IMR-90 (cell line): Measurements from ENCODE around the gene APOB. TPM values are rescaled to one million over a fixed set of nuclear protein-coding genes. Genes with fewer than 3 reads are reported as not detected.

Experiments
- ATAC-seq: fragments of 200-7000 bp; cut with Tn5 transposase; 2 replicates; pipeline ENCODE4 v1.9.1; 2020; ENCODE audit warnings: low read depth, mild to moderate bottlenecking, moderate library complexity
- BruUV-seq: library from RNA; stranded (reverse); fragments of 400-500 nt; replicated peaks from 2 replicates; lab custom pipeline; 2021; lab: Mats Ljungman, UMichigan
- CTCF ChIA-PET: fragments of 300-600 bp; formaldehyde crosslinking; extraction: SDS; loops from one replicate; lab custom pipeline; 2021; ENCODE audit warnings: antibody characterized with exemption; lab: Yijun Ruan, JAX
- POLR2A ChIA-PET: fragments of 300-600 bp; sonication (Branson Sonifier 250); formaldehyde crosslinking; loops from one replicate; lab custom pipeline; 2022; ENCODE audit warnings: antibody characterized with exemption; ENCODE audit not compliant: unreplicated experiment; lab: Charles Lee
- DNase-seq: peaks from one replicate; pipeline ENCODE4 v3.0.0; 2013
- H2AFZ ChIP-seq: replicated peaks from 2 replicates; pipeline ENCODE3; 2013; ENCODE audit warnings: low read length, mild to moderate bottlenecking; ENCODE audit not compliant: poor library complexity
- H2AK5ac ChIP-seq: 2 replicates; pipeline ENCODE4 v1.6.1; 2013; ENCODE audit warnings: low read depth, low read length, inconsistent platforms
- H2AK9ac ChIP-seq: replicated peaks from 2 replicates; pipeline ENCODE3; 2013; ENCODE audit warnings: mild to moderate bottlenecking, low read depth, low read length, moderate library complexity; ENCODE audit not compliant: poor library complexity
- H2BK120ac ChIP-seq: 2 replicates; pipeline ENCODE4 v1.6.1; 2013; ENCODE audit warnings: low read depth, low read length, inconsistent platforms
- H2BK15ac ChIP-seq: 3 replicates; pipeline ENCODE4 v1.6.1; 2013; ENCODE audit warnings: low read depth, low read length, inconsistent platforms
- H2BK20ac ChIP-seq: 2 replicates; pipeline ENCODE4 v1.6.1; 2013; ENCODE audit warnings: low read depth, mild to moderate bottlenecking, inconsistent platforms, low read length, moderate library complexity
- H2BK5ac ChIP-seq: 2 replicates; pipeline ENCODE4 v1.6.1; 2013; ENCODE audit warnings: mild to moderate bottlenecking, low read depth, low read length, inconsistent platforms; ENCODE audit not compliant: poor library complexity, severe bottlenecking
- H3K14ac ChIP-seq: replicated peaks from 2 replicates; pipeline ENCODE4 v1.6.1; 2013; ENCODE audit warnings: low read depth, low read length, inconsistent platforms
- H3K18ac ChIP-seq: 2 replicates; pipeline ENCODE4 v1.6.1; 2013; ENCODE audit warnings: low read depth, low read length, control low read depth
- H3K23ac ChIP-seq: 2 replicates; pipeline ENCODE4 v1.6.1; 2013; ENCODE audit warnings: low read depth, low read length, inconsistent platforms
- H3K27ac ChIP-seq: 2 replicates; pipeline ENCODE4 v1.5.1; 2013; ENCODE audit warnings: mild to moderate bottlenecking, control low read depth, low read length; ENCODE audit not compliant: insufficient read depth
- H3K27me3 ChIP-seq: 2 replicates; pipeline ENCODE4 v1.6.1; 2013; ENCODE audit warnings: low read length; ENCODE audit not compliant: control insufficient read depth, insufficient read depth
- H3K36me3 ChIP-seq: 2 replicates; pipeline ENCODE4 v1.6.1; 2013; ENCODE audit warnings: low read length, mixed read lengths; ENCODE audit not compliant: control insufficient read depth, insufficient read depth
- H3K4ac ChIP-seq: 2 replicates; pipeline ENCODE4 v1.6.1; 2013; ENCODE audit warnings: low read depth, low read length, inconsistent platforms
- H3K4me1 ChIP-seq: 2 replicates; pipeline ENCODE4 v1.6.1; 2013; ENCODE audit warnings: low read length, mixed read lengths; ENCODE audit not compliant: control insufficient read depth, insufficient read depth
- H3K4me2 ChIP-seq: 2 replicates; pipeline ENCODE4 v1.6.1; 2013; ENCODE audit warnings: low read depth, mild to moderate bottlenecking, control low read depth, low read length, moderate library complexity
- H3K4me3 ChIP-seq: 2 replicates; pipeline ENCODE4 v1.5.1; 2013; ENCODE audit warnings: low read depth, mild to moderate bottlenecking, control low read depth, low read length, moderate library complexity; ENCODE audit not compliant: insufficient read depth
- H3K56ac ChIP-seq: 2 replicates; pipeline ENCODE4 v1.6.1; 2013; ENCODE audit warnings: low read length, inconsistent platforms; ENCODE audit not compliant: insufficient read depth; ENCODE audit errors: extremely low read depth
- H3K79me1 ChIP-seq, 2 experiments: 2 replicates each; pipeline ENCODE4 v1.6.1; 2013; ENCODE audit warnings: low read length in 2 of 2, inconsistent platforms in 1 of 2, low read depth in 1 of 2
- H3K9ac ChIP-seq: 2 replicates; pipeline ENCODE4 v1.6.1; 2013; ENCODE audit warnings: low read depth, low read length, control low read depth
- H3K9me1 ChIP-seq: 2 replicates; pipeline ENCODE4 v1.6.1; 2013; ENCODE audit warnings: low read length, inconsistent platforms; ENCODE audit not compliant: insufficient read depth
- H3K9me3 ChIP-seq: 2 replicates; pipeline ENCODE4 v1.6.1; 2013; ENCODE audit warnings: low read length; ENCODE audit not compliant: control insufficient read depth, insufficient read depth
- H4K20me1 ChIP-seq: 2 replicates; pipeline ENCODE4 v1.6.1; 2013; ENCODE audit warnings: low read length, inconsistent platforms; ENCODE audit not compliant: insufficient read depth
- H4K5ac ChIP-seq: 2 replicates; pipeline ENCODE4 v1.6.1; 2013; ENCODE audit warnings: mild to moderate bottlenecking, low read depth, low read length, control low read depth
- H4K8ac ChIP-seq, 2 experiments: 2 replicates each; pipeline ENCODE4 v1.6.1; 2013; ENCODE audit warnings: low read depth in 2 of 2, low read length in 2 of 2, control low read depth in 1 of 2, inconsistent platforms in 1 of 2
- H4K91ac ChIP-seq: 2 replicates; pipeline ENCODE4 v1.6.1; 2013; ENCODE audit warnings: low read depth, low read length, inconsistent platforms; ENCODE audit not compliant: insufficient read depth
- CTCF ChIP-seq: conservative IDR thresholded peaks from 2 replicates; pipeline ENCODE4 v1.5.1; 2012; ENCODE audit warnings: mild to moderate bottlenecking, low read depth, low read length, improper control_type of control experiment
- POLR2A ChIP-seq: IDR thresholded peaks from 2 replicates; pipeline ENCODE4 v1.6.1; 2012; ENCODE audit warnings: mild to moderate bottlenecking, low read depth, low read length
- RAD21 ChIP-seq: IDR thresholded peaks from 2 replicates; pipeline ENCODE4 v1.6.1; 2012; ENCODE audit warnings: low read length, improper control_type of control experiment
- RFX5 ChIP-seq: IDR thresholded peaks from 2 replicates; pipeline ENCODE4 v1.8.0; 2012; ENCODE audit warnings: low read depth, mild to moderate bottlenecking, low read length, moderate library complexity
- WGBS, 2 experiments: methylation state at CpG; one replicate each; pipeline versions ENCODE4 v1.1.5 to v1.1.7; 2013; ENCODE audit warnings: missing lambda C conversion rate in 2 of 2; ENCODE audit not compliant: insufficient read length in 1 of 2; ENCODE audit errors: extremely low coverage in 2 of 2; 5-methylcytosine and 5-hydroxymethylcytosine counted together
- dilution Hi-C: fragments of 300-500 bp; cut with HindIII; formaldehyde crosslinking; loops from one replicate; pipeline ENCODE4 v1.14.3; 2018; ENCODE audit warnings: low sequenced_read_pairs; ENCODE audit not compliant: unreplicated experiment
- in situ Hi-C: fragments of 300-500 bp; cut with MboI; formaldehyde crosslinking; loops from 3 replicates; pipeline ENCODE4 v1.14.3; 2019; ENCODE audit warnings: low sequenced_read_pairs, inconsistent platforms, mixed read lengths
- intact Hi-C: fragments of 100-400 bp; cut with micrococcal nuclease; formaldehyde crosslinking; loops from 2 replicates; pipeline ENCODE4 v1.10.0; 2022
- polyA plus RNA-seq, 3 experiments: library from polyadenylated mRNA; depleted of rRNA; stranded (reverse); fragments of >200 nt; gene quantifications; 2 replicates each; pipeline ENCODE4 v1.2.3, GENCODE V29; 2012; ENCODE audit warnings: low replicate concordance in 1 of 3
- total RNA-seq: library from RNA; depleted of rRNA; stranded (reverse); fragments of >200 nt; gene quantifications from 2 replicates; pipeline ENCODE4 v1.2.3, GENCODE V29; 2012

Gene APOB
- total and polyA plus RNA-seq, 2 of the 4 experiments (the other 2 are of a cell fraction) = under 0.01 TPM; not detected in 1

- in situ Hi-C loops = no loop called here
- Histone ChIP-seq H2BK20ac (no peak overlapping the region), H4K20me1 (no peaks in the 10 kb centered on the region), H3K27ac (no peak overlapping the region), H2BK5ac (no peak overlapping the region), H3K27me3 (peaks cover 2% of the 10 kb centered on the region; the same call in 1 of the 2 replicates), H3K56ac (no peak overlapping the region), H3K4me1 (no peaks in the 10 kb centered on the region), H3K4me2 (no peak overlapping the region), H3K4me3 (no peak overlapping the region), H3K4ac (no peak overlapping the region), H2AFZ (no peak overlapping the region), H3K9me3 (no peaks in the 10 kb centered on the region), H4K91ac (no peak overlapping the region), H3K9me1 (no peaks in the 10 kb centered on the region; the same call in 1 of the 2 replicates), H3K9ac (no peak overlapping the region), H3K36me3 (no peaks in the 10 kb centered on the region), H3K79me1 (no peaks in the 10 kb centered on the region), H3K14ac (no peak overlapping the region), H2AK9ac (no peak overlapping the region), H3K18ac (no peak overlapping the region), H2BK120ac (no peak overlapping the region), H2AK5ac (no peak overlapping the region), H4K5ac (no peak overlapping the region), H3K23ac (no peak overlapping the region), H2BK15ac (no peak overlapping the region), H4K8ac (no peak overlapping the region)
- ChIA-PET CTCF (no interaction called here), POLR2A (no interaction called here)
- intact Hi-C loops = loop anchor here (5.0 to 10.0 kb wide), 3 partner anchors 275 to 1817 kb away; no protein-coding TSS in a partner anchor
- TF ChIP-seq RFX5 = no peak
- TF ChIP-seq POLR2A = no peak
- no peak for TF ChIP-seq CTCF
- TF ChIP-seq RAD21 = no peak
- WGBS, 2 experiments = 42% methylated on average over 4 of the region's 10 CpGs; no CpG with 5 or more reads in 1 of the 2 experiments
- no peak for ATAC-seq
- dilution Hi-C loops = no loop called here
- no peak for DNase-seq
- no TSS peak for BruUV-seq
Measured at GRCh38 chr2:21039979-21040467, 3.9 kb downstream of the APOB start.
